Measurements from ENCODE around the gene C3. TPM values are rescaled to one million over a fixed set of nuclear protein-coding genes. Genes with fewer than 3 reads are reported as not detected.

C3 gene
- polyA plus RNA-seq, 1 donor (not counting 4 experiments of a cell fraction or from before 2014, with no cell fraction given) = 10.7 TPM

GRCh38 chr19:6735181-6735911 lies 14.9 kb upstream of the C3 start:
- dilution Hi-C loops (cut with MboI; ENCODE audit: extremely low pct_ligation_motif_present, low sequenced_read_pairs) = no loop called here
- H3K27me3 ChIP-seq (ENCODE audit: control insufficient read depth, extremely low read depth, insufficient read depth, low read length) = no peaks in the 10 kb centered on the region
- H3K79me2 ChIP-seq (ENCODE audit: control insufficient read depth, insufficient read depth, low read length) = peaks cover 17% of the 10 kb centered on the region
- peak overlapping the region; percentile 85 for H3K9ac ChIP-seq (ENCODE audit: control insufficient read depth, extremely low read depth, insufficient read depth, low read length)
- H3K27ac ChIP-seq (ENCODE audit: control insufficient read depth, insufficient read depth, low read length) = peak overlapping the region; percentile 82
- H4K20me1 ChIP-seq (ENCODE audit: control insufficient read depth, extremely low read depth, insufficient read depth, low read length) = no peaks in the 10 kb centered on the region
- peak overlapping the region; percentile 95 for H3K4me2 ChIP-seq (ENCODE audit: control insufficient read depth, extremely low read depth, insufficient read depth, low read depth, low read length)
- no peaks in the 10 kb centered on the region for H3K9me1 ChIP-seq (ENCODE audit: control insufficient read depth, extremely low read depth, insufficient read depth, low read length)
- H3K4me3 ChIP-seq (ENCODE audit: control insufficient read depth in 2 of 3, extremely low read depth in 1 of 3, insufficient read depth in 2 of 3, low read depth in 1 of 3, low read length in 3 of 3) = peak overlapping the region; percentile 91 to 99 (median 95)
- H3K9me3 ChIP-seq (ENCODE audit: control insufficient read depth, low read depth, low read length) = no peaks in the 10 kb centered on the region
- H3K36me3 ChIP-seq (ENCODE audit: control insufficient read depth in 2 of 2, extremely low read depth in 1 of 2, insufficient read depth in 2 of 2, low read length in 2 of 2) = peaks cover 8 to 19% of the 10 kb centered on the region in 2 experiments
- no peak for TF ChIP-seq EZH2 (IDR thresholded peaks at IDR 0.05; ENCODE audit: low read length)
- no peak for TF ChIP-seq CTCF (optimal IDR thresholded peaks at IDR 0.05 in 1 of 3, IDR thresholded peaks at IDR 0.05 in 1 of 3, conservative IDR thresholded peaks at IDR 0.05 in 1 of 3; ENCODE audit: extremely low read depth in 1 of 3, insufficient read depth in 2 of 3, low read length in 3 of 3)
- FAIRE-seq (no peak), DNase-seq (ENCODE audit: low read depth, low spot score) (no peak)
- H3K4me1 ChIP-seq (ENCODE audit: control insufficient read depth, extremely low read depth, insufficient read depth, low read length) = peaks cover 26% of the 10 kb centered on the region
- no peak overlapping the region for H2AFZ ChIP-seq (ENCODE audit: control insufficient read depth, low read length)

GRCh38 chr19:6734096-6734696 lies 13.7 kb upstream of the C3 start:
- dilution Hi-C loops (cut with MboI; ENCODE audit: extremely low pct_ligation_motif_present, low sequenced_read_pairs) = no loop called here
- no peak for FAIRE-seq
- Histone ChIP-seq H3K9ac (ENCODE audit: control insufficient read depth, extremely low read depth, insufficient read depth, low read length) (no peak overlapping the region), H3K79me2 (ENCODE audit: control insufficient read depth, insufficient read depth, low read length) (peaks cover 9% of the 10 kb centered on the region), H2AFZ (ENCODE audit: control insufficient read depth, low read length) (no peak overlapping the region), H3K27ac (ENCODE audit: control insufficient read depth, insufficient read depth, low read length) (no peak overlapping the region), H3K27me3 (ENCODE audit: control insufficient read depth, extremely low read depth, insufficient read depth, low read length) (no peaks in the 10 kb centered on the region), H3K9me3 (ENCODE audit: control insufficient read depth, low read depth, low read length) (no peaks in the 10 kb centered on the region), H3K9me1 (ENCODE audit: control insufficient read depth, extremely low read depth, insufficient read depth, low read length) (no peaks in the 10 kb centered on the region), H3K4me1 (ENCODE audit: control insufficient read depth, extremely low read depth, insufficient read depth, low read length) (peaks cover 25% of the 10 kb centered on the region), H3K4me2 (ENCODE audit: control insufficient read depth, extremely low read depth, insufficient read depth, low read depth, low read length) (no peak overlapping the region), H3K4me3 (ENCODE audit: control insufficient read depth in 2 of 3, extremely low read depth in 1 of 3, insufficient read depth in 2 of 3, low read depth in 1 of 3, low read length in 3 of 3) (no peak overlapping the region), H3K36me3 (ENCODE audit: control insufficient read depth in 2 of 2, extremely low read depth in 1 of 2, insufficient read depth in 2 of 2, low read length in 2 of 2) (peaks cover 8 to 25% of the 10 kb centered on the region in 2 experiments), H4K20me1 (ENCODE audit: control insufficient read depth, extremely low read depth, insufficient read depth, low read length) (no peaks in the 10 kb centered on the region)
- TF ChIP-seq CTCF (optimal IDR thresholded peaks at IDR 0.05 in 1 of 3, IDR thresholded peaks at IDR 0.05 in 1 of 3, conservative IDR thresholded peaks at IDR 0.05 in 1 of 3; ENCODE audit: extremely low read depth in 1 of 3, insufficient read depth in 2 of 3, low read length in 3 of 3) (no peak), EZH2 (IDR thresholded peaks at IDR 0.05; ENCODE audit: low read length) (no peak)
- no peak for DNase-seq (ENCODE audit: low read depth, low spot score)

Measured in keratinocyte (primary cell).